AG09309 (cell line): ENCODE results near the gene RHBDD1.
A peak's percentile ranks its signal among the peaks of the same experiment; 100 is the strongest.

Source experiments
- DNase-seq: peaks from one replicate; pipeline ENCODE4 v3.0.0-alpha.2; 2010; ENCODE audit warnings: low read depth
- H3K4me3 ChIP-seq: 2 replicates; pipeline ENCODE4 v1.5.1; 2011; ENCODE audit warnings: mild to moderate bottlenecking, low read depth, low read length, moderate library complexity; ENCODE audit not compliant: control insufficient read depth
- TF ChIP-seq, protein P1 (sequence below): IDR thresholded peaks from 2 replicates; pipeline ENCODE4 v1.5.1; 2011; ENCODE audit warnings: mild to moderate bottlenecking, low read depth, low read length, inconsistent platforms; ENCODE audit not compliant: insufficient read depth, control insufficient read depth; ENCODE audit errors: missing control alignments

RHBDD1 gene

DNA sequence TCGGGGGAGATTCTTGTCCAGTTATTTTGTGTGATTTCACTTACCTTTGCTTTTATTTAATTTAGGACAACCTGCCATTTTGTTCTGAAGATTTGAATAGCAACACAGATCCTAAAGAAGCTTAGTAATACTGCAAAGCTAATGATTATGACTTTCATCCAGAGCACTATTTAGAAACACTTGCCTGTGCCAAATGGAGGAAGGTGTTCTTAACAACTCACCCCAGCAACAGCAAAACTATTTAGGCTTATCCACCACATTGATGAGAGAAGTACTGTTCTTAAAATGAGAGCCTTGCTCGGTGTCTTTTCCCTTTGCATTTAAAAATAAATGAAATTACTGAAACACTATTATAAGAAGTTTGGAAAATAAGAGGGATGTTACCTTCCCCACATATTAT is 59.7 kb downstream of the RHBDD1 start:
- TF ChIP-seq, protein P1, sequence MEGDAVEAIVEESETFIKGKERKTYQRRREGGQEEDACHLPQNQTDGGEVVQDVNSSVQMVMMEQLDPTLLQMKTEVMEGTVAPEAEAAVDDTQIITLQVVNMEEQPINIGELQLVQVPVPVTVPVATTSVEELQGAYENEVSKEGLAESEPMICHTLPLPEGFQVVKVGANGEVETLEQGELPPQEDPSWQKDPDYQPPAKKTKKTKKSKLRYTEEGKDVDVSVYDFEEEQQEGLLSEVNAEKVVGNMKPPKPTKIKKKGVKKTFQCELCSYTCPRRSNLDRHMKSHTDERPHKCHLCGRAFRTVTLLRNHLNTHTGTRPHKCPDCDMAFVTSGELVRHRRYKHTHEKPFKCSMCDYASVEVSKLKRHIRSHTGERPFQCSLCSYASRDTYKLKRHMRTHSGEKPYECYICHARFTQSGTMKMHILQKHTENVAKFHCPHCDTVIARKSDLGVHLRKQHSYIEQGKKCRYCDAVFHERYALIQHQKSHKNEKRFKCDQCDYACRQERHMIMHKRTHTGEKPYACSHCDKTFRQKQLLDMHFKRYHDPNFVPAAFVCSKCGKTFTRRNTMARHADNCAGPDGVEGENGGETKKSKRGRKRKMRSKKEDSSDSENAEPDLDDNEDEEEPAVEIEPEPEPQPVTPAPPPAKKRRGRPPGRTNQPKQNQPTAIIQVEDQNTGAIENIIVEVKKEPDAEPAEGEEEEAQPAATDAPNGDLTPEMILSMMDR = no peak

DNA sequence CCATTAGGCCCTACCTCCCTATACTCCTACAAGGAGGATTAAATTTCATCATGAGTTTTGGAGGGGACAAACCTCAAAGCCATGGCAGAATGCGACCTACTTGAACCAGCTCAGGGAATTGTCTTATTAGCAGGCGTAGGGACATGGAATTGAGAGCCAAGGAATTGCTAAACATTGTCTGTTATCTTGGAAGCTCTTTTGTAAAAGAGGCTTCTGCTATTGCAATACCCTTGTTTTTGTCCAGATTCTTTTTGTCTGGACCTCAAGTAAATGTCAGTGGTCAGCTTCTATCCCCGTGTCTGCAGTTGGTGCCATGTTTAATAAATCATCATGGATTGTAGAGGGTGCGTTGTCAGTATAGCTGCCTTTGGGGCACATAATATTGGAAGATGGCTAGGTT is 62.3 kb downstream of the RHBDD1 start:
- TF ChIP-seq, protein P1 = no peak
- no peak overlapping the region for H3K4me3 ChIP-seq
- DNase-seq = no peak

More for the DNA sequence above, 59.7 kb downstream of the RHBDD1 start:
- DNase-seq = no peak
- H3K4me3 ChIP-seq = no peak overlapping the region

GRCh38 chr2:226898897-226899296 is 63.0 kb downstream of the RHBDD1 start:
- H3K4me3 ChIP-seq = no peak overlapping the region
- TF ChIP-seq, protein P1 = no peak
- DNase-seq = no peak

DNA sequence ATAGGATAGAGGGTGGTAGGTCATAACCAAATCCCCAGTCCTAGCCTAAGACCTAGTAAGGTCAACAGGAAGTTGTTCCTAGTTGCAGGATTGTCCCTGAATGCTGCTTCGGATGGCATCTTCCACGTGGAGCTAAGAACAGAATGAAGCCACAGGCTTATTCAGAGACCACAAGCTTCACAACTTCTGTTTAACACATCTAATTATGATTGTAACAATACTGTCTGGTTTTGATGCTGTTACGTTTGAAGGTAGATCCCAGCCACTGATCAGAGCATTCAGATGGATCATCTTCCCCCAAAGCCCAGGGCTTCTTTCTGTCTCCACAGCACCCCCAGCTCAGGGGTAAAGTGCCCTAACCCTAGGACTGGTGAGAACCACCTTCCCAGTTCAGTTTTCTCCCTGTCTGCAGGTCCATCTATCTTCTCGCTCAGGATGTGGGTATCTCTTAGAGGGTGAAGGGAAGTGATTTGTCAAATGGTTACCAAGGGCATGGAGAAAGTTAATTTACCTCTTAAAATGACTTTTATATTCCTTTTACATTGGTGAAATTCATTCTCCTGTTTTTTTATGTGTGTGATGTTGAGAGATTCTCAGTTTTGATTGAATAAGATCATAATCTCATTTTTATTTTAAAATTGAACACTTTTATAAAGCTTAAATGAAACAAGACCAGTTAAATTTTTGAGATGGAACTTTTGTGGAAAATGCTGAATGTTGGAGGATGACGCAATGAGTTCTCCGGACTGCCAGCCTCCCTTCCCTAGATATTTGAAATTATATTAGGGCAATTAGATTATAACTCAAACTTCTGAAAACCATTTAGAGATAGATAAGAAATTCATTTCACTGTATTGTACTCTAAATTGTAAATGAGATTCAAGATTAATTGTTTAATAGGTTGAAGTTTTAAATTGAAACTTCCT is 66.5 kb downstream of the RHBDD1 start:
- DNase-seq = no peak
- TF ChIP-seq, protein P1 = no peak
- no peak overlapping the region for H3K4me3 ChIP-seq

DNA sequence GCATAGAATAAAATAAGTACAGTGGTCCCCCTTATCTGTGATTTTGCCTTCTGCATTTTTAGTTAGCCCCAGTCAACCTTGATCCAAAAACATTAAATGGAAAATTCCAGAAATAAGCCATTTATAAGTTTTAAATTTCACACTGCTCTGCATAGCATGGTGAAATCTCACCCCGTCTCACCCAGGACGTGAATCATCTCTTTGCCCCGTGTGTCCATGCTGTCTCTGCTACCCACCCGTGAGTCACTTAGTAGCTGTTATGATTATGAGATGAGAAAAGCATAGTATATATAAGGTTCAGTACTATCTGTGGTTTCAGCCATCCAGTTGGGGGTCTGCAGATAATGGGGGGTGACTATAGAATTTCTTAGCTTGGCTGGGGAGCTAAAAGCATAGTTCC is 67.3 kb downstream of the RHBDD1 start:
- TF ChIP-seq, protein P1 = no peak
- DNase-seq = peak; percentile 58
- H3K4me3 ChIP-seq = no peak overlapping the region

GRCh38 chr2:226904592-226904991 is 68.7 kb downstream of the RHBDD1 start:
- no peak overlapping the region for H3K4me3 ChIP-seq
- no peak for DNase-seq
- TF ChIP-seq, protein P1 = no peak
